OCI-LY1 (cell line): ENCODE measurements around the gene FBXW4.

Experiments
- CTCF ChIP-seq: fragments of 200-600 bp; sonication (generic), shearing (Covaris generic); IDR thresholded peaks from 2 replicates; pipeline ENCODE4 v1.5.1; 2017; ENCODE audit warnings: mild to moderate bottlenecking, antibody characterized with exemption, low read length, moderate library complexity, mixed read lengths
- EZH2 ChIP-seq: fragments of 200-600 bp; sonication (generic), shearing (Covaris generic); IDR thresholded peaks from 2 replicates; pipeline ENCODE4 v1.8.0; 2017; ENCODE audit warnings: borderline replicate concordance, mixed run types, mild to moderate bottlenecking, antibody characterized with exemption, low read length, moderate library complexity, mixed read lengths

GRCh38 chr10:101601541-101601940 lies 93.4 kb downstream of the FBXW4 start:
- TF ChIP-seq CTCF: no peak
- TF ChIP-seq EZH2: no peak
